ENCODE data around the gene PIP4K2B.
"Not testable (repeated sequence)": the region's sequence is repeated elsewhere in the genome, so short reads cannot be mapped to it uniquely, and the experiment has no call there.

The PIP4K2B gene

GRCh38 chr17:38799501-38800236, at the start of gene PIP4K2B:
Gene PIP4K2B, minus strand, starts transcription at chr17:38799556. Its CDS starts 132 bp downstream, at chr17:38799424.
- DNase-seq = peak; percentile 96

- no peak for DNase-seq
These were observed 49.2 kb upstream of the PIP4K2B start for GRCh38 chr17:38848557-38848891.

- peak; percentile 92 for DNase-seq
These were observed 45.0 kb upstream of the PIP4K2B start for GRCh38 chr17:38844261-38844757.

- DNase-seq = no peak
These were observed 26.4 kb upstream of the PIP4K2B start for GRCh38 chr17:38825762-38826247.

- peak; percentile 96 for DNase-seq
These were observed 25.8 kb upstream of the PIP4K2B start, which contains the start of gene CWC25 for GRCh38 chr17:38824899-38825761. Gene CWC25, minus strand, starts transcription at chr17:38825321. Its CDS starts 138 bp downstream, at chr17:38825183.

GRCh38 chr17:38815576-38816193, 16.3 kb upstream of the PIP4K2B start:
- DNase-seq = no peak

- no peak for DNase-seq
These were observed 10.5 kb upstream of the PIP4K2B start for GRCh38 chr17:38809828-38810227.

- DNase-seq = no peak
These were observed 943 bp upstream of the PIP4K2B start for GRCh38 chr17:38800237-38800760.

GRCh38 chr17:38798614-38799500, 499 bp downstream of the PIP4K2B start:
- peak; percentile 59 for DNase-seq

GRCh38 chr17:38797828-38798227, 1.5 kb downstream of the PIP4K2B start:
- no peak for DNase-seq

GRCh38 chr17:38797158-38797490, 2.2 kb downstream of the PIP4K2B start:
- no peak for DNase-seq

GRCh38 chr17:38796451-38797157, 2.8 kb downstream of the PIP4K2B start:
- DNase-seq = no peak

GRCh38 chr17:38794221-38794620, 5.1 kb downstream of the PIP4K2B start:
- DNase-seq = no peak

GRCh38 chr17:38791162-38791561, 8.2 kb downstream of the PIP4K2B start:
- DNase-seq = no peak

GRCh38 chr17:38790148-38790707, 9.1 kb downstream of the PIP4K2B start:
- not testable (repeated sequence) for DNase-seq

- DNase-seq = no peak
These were observed 10.2 kb downstream of the PIP4K2B start for GRCh38 chr17:38789185-38789584.

- not testable (repeated sequence) for DNase-seq
These were observed 11.4 kb downstream of the PIP4K2B start for GRCh38 chr17:38787999-38788398.

- DNase-seq = no peak
These were observed 13.0 kb downstream of the PIP4K2B start for GRCh38 chr17:38786372-38786771.

- DNase-seq = no peak
These were observed 16.1 kb downstream of the PIP4K2B start for GRCh38 chr17:38783227-38783626.

- DNase-seq = no peak
These were observed 19.2 kb downstream of the PIP4K2B start for GRCh38 chr17:38779965-38780752.

Data from RPMI8226 (cell line).